Prostate gland (tissue), 2 donors: Measurements from ENCODE around the gene DBN1. TPM values are rescaled to one million over a fixed set of nuclear protein-coding genes. Genes with fewer than 3 reads are reported as not detected.

Experiments
- DNase-seq: peaks from one replicate; pipeline ENCODE4 v3.0.0-alpha.2; 2019; ENCODE audit warnings: low spot score
- H3K27ac ChIP-seq, 2 donors: fragments of 200-600 bp; sonication (generic); 2 replicates each; pipeline ENCODE4 v1.5.1; 2017 to 2019
- H3K27me3 ChIP-seq: fragments of 200-600 bp; sonication (generic); replicated peaks from 2 replicates; pipeline ENCODE4 v1.5.1; 2019; ENCODE audit not compliant: insufficient read depth
- H3K36me3 ChIP-seq, 2 donors: fragments of 200-600 bp; sonication (generic); 1 replicate in 1 of 2; 2 replicates in 1 of 2; pipeline versions ENCODE4 v1.5.1 to v1.8.1; 2017 to 2019
- H3K4me1 ChIP-seq: fragments of 200-600 bp; sonication (generic); replicated peaks from 2 replicates; pipeline ENCODE4 v1.5.1; 2019
- H3K4me3 ChIP-seq, 2 donors: fragments of 200-600 bp; sonication (generic); 2 replicates each; pipeline ENCODE4 v1.5.1; 2017 to 2019
- H3K9me3 ChIP-seq: fragments of 200-600 bp; sonication (generic); 2 replicates; pipeline ENCODE4 v1.5.1; 2017
- CTCF ChIP-seq, 4 experiments: fragments of 200-600 bp in 2 of 4; fragments of 450-650 bp in 2 of 4; sonication (generic) in 2 of 4; IDR thresholded peaks; 1 replicate in 3 of 4; 2 replicates in 1 of 4; pipeline ENCODE4 v1.5.1; 2016 to 2019; ENCODE audit warnings: antibody characterized with exemption in 4 of 4, mild to moderate bottlenecking in 2 of 4, moderate library complexity in 2 of 4
- POLR2A ChIP-seq: fragments of 450-650 bp; IDR thresholded peaks from one replicate; pipeline ENCODE4 v1.6.1; 2016; ENCODE audit warnings: antibody characterized with exemption, mild to moderate bottlenecking
- POLR2AphosphoS5 ChIP-seq: sonication (generic); formaldehyde crosslinking; IDR thresholded peaks from one replicate; pipeline ENCODE4 v1.6.1; 2017; ENCODE audit warnings: antibody characterized with exemption
- WGBS: methylation state at CpG from one replicate; pipeline ENCODE4 v1.1.5; 2018; 5-methylcytosine and 5-hydroxymethylcytosine counted together
- intact Hi-C: fragments of 100-400 bp; cut with DNase I; formaldehyde crosslinking; loops from one replicate; pipeline ENCODE4 v1.14.2; 2022
- total RNA-seq, 2 donors: library from RNA; depleted of rRNA; stranded (reverse); fragments of >200 nt; gene quantifications; one replicate each; pipeline ENCODE4 v1.1.0, GENCODE V29; 2016

Gene DBN1
- total RNA-seq, 2 donors from 2014 or later = 33.1 to 65.1 TPM

- intact Hi-C loops = no loop called here
- Histone ChIP-seq H3K9me3 (no peaks in the 10 kb centered on the region), H3K4me3 (no peak overlapping the region), H3K27me3 (no peaks in the 10 kb centered on the region), H3K36me3 (no peaks in the 10 kb centered on the region), H3K4me1 (peaks cover 4% of the 10 kb centered on the region), H3K27ac (no peak overlapping the region)
- DNase-seq = no peak
- TF ChIP-seq POLR2AphosphoS5 (no peak), POLR2A (no peak), CTCF (IDR thresholded peaks at IDR 0.05) (no peak)
- 93% methylated on average over 6 of the region's 6 CpGs for WGBS
Measured at GRCh38 chr5:177448244-177448950, 25.0 kb downstream of the DBN1 start.

DNA sequence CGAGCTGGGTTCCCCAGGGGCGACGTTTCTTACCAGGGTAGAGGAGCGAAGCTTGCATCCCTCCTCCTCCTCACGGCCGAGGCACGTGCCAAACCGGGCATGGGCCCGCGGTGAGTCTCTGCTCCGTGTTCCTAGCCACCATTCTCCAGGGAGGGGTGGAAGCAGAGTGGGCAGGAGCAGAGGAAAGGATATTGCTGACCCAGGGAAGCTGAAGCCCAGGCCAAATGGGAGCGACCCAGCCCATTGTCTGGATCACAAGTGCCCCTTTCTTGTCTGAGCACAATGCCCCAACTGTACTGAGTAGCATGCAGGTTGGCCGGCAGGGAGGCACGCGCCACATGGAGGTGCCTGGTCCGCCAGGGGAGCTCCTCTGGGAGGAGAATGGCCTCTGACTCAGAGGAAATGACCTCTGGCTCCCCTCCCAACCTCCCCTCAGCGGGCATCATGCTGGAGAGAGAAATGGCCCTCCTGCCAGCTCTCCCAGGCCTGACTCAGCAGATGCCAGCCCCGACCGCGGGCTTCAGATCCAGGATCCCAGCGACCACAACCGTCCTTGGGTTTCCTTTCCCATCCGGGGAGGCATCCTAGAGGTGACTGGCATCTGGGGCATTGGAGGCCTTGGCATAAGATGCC is 25.7 kb downstream of the DBN1 start:
- Histone ChIP-seq H3K27ac (no peak overlapping the region), H3K27me3 (no peaks in the 10 kb centered on the region), H3K4me3 (peak overlapping the region in 1 of 2 donors; percentile 64), H3K4me1 (peaks cover 4% of the 10 kb centered on the region), H3K36me3 (no peaks in the 10 kb centered on the region), H3K9me3 (no peaks in the 10 kb centered on the region)
- DNase-seq = no peak
- intact Hi-C loops = no loop called here
- TF ChIP-seq POLR2AphosphoS5 (no peak), CTCF (IDR thresholded peaks at IDR 0.05) (peak in 1 of 4 experiments; percentile 3), POLR2A (no peak)
- 22% methylated on average over 23 of the region's 23 CpGs for WGBS

DNA sequence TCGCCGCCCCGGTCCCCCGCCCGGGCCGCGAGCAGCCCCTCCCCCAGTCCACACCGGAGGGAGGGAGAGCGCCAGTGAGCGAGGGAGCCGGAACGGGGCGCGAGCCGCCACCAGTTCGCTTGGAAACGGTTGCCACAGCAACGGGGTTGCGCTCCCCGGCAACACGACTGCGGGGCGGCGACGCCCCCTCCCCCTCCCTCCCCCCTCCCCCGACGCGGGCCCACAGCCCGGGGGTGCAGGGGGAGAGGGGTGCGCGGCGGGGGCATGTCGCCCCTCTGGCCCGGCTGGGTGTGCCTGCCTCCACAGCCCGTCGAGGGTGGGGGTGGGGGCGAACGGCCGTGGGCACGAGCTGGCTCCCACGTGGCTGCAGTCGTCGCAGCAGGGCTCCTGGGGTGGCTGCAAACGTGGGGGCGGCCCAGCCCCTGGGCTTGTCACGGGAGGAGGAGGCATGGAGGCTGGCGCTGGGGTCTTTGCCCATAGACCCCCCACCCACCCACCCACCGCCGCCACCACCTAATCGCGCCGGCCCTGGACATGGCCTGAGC is 26.3 kb downstream of the DBN1 start:
- Histone ChIP-seq H3K36me3 (no peaks in the 10 kb centered on the region), H3K27ac (peak overlapping the region; percentile 36 to 41), H3K4me1 (peaks cover 4% of the 10 kb centered on the region), H3K9me3 (no peaks in the 10 kb centered on the region), H3K27me3 (no peaks in the 10 kb centered on the region), H3K4me3 (peak overlapping the region; percentile 52 to 64)
- WGBS = 2% methylated on average over 20 of the region's 52 CpGs
- TF ChIP-seq POLR2AphosphoS5 (no peak), CTCF (IDR thresholded peaks at IDR 0.05) (no peak), POLR2A (no peak)
- DNase-seq = no peak
- intact Hi-C loops = no loop called here

- Histone ChIP-seq H3K27me3 (no peaks in the 10 kb centered on the region), H3K36me3 (no peaks in the 10 kb centered on the region), H3K4me3 (peak within 1 kb of the TSS; percentile 52 to 64), H3K4me1 (peaks cover 4% of the 10 kb centered on the region), H3K27ac (peak within 1 kb of the TSS; percentile 36 to 41), H3K9me3 (no peaks in the 10 kb centered on the region)
- intact Hi-C loops = no loop called here
- peak; percentile 51 for DNase-seq
- TF ChIP-seq POLR2A = no peak
- no peak for TF ChIP-seq POLR2AphosphoS5
- peak in 2 of 4 experiments; percentile 29 to 46 for TF ChIP-seq CTCF (IDR thresholded peaks at IDR 0.05)
- under 1% methylated on average over 39 of the region's 89 CpGs for WGBS
Measured at GRCh38 chr5:177446200-177447065, 27.0 kb downstream of the DBN1 start, which contains the start of gene PRR7. Gene PRR7, plus strand, starts transcription at chr5:177446814. Its CDS starts 8,254 bp downstream, at chr5:177455068.
